ENCODE data around the gene KRT3.

KRT3 gene

GRCh38 chr12:52776435-52776834 is 19.5 kb downstream of the KRT3 start:
- no peak for FAIRE-seq
- no peak for TF ChIP-seq CTCF (IDR thresholded peaks at IDR 0.05; ENCODE audit: insufficient read depth, missing control alignments)
- DNase-seq (ENCODE audit: insufficient read length, low spot score): no peak

- no peak for TF ChIP-seq CTCF (IDR thresholded peaks at IDR 0.05; ENCODE audit: insufficient read depth, missing control alignments)
- FAIRE-seq: no peak
These were observed 21.2 kb downstream of the KRT3 start for GRCh38 chr12:52774629-52775250.

GRCh38 chr12:52772772-52773171 is 23.1 kb downstream of the KRT3 start:
- DNase-seq (ENCODE audit: insufficient read length, low spot score) (no peak), FAIRE-seq (no peak)
- no peak for TF ChIP-seq CTCF (IDR thresholded peaks at IDR 0.05; ENCODE audit: insufficient read depth, missing control alignments)

More at GRCh38 chr12:52774629-52775250, 21.2 kb downstream of the KRT3 start:
- no peak for DNase-seq (ENCODE audit: insufficient read length, low spot score)

- no peak for TF ChIP-seq CTCF (IDR thresholded peaks at IDR 0.05; ENCODE audit: insufficient read depth, missing control alignments)
- DNase-seq (ENCODE audit: insufficient read length, low spot score) (no peak), FAIRE-seq (no peak)
These were observed 23.7 kb downstream of the KRT3 start for GRCh38 chr12:52772188-52772587.

- no peak for TF ChIP-seq CTCF (IDR thresholded peaks at IDR 0.05; ENCODE audit: insufficient read depth, missing control alignments)
- FAIRE-seq: no peak
These were observed 24.4 kb downstream of the KRT3 start for GRCh38 chr12:52771505-52771904.

DNA sequence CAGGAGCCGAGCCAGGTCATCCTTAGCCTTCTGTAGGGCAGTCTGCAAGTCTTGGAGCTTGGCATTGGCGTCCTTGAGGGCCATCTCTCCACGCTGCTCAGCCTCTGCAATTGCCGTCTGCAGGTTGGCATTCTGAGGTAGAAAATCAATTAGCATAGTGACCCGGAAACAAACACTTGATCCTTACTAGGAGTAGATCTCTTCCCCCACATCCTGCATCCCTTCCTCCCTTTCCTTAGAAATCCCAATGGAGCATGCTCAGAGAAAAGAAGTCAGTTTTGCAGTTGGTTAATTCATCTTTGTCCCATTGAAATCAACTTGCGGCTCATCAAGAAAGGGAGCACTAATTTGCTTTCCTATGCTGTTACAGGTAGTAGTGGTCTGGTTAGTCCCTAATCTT is 24.8 kb downstream of the KRT3 start:
- no peak for TF ChIP-seq CTCF (IDR thresholded peaks at IDR 0.05; ENCODE audit: insufficient read depth, missing control alignments)
- DNase-seq (ENCODE audit: insufficient read length, low spot score) (no peak), FAIRE-seq (no peak)

More at GRCh38 chr12:52771505-52771904, 24.4 kb downstream of the KRT3 start:
- no peak for DNase-seq (ENCODE audit: insufficient read length, low spot score)

DNA sequence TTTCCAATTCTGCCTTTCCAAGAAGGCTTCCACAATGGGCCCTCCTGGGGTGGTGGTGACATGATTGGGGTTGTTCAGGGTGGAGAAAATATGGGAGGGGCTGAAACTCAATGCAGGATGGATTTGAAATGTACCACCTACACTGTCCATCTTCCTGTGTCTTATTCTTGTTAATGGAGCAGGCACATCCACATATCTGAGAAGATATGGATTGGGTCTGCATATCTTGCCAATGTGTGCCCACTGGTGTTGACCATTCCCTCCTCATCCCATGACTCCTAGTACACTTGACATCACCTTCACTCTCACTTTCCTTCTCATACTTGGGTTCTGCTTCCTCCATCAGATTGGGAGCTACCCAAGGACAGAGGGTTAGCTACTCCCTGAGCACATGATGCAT is 26.0 kb downstream of the KRT3 start:
- no peak for DNase-seq (ENCODE audit: insufficient read length, low spot score)
- TF ChIP-seq CTCF (IDR thresholded peaks at IDR 0.05; ENCODE audit: insufficient read depth, missing control alignments): no peak

More for the DNA sequence above, 26.0 kb downstream of the KRT3 start:
- no peak for FAIRE-seq
